Peyer's patch (tissue), 4 donors: Measurements from ENCODE around the gene C10orf105.

Experiments used
- POLR2A ChIP-seq, 2 donors: fragments of 450-650 bp; IDR thresholded peaks; one replicate each; pipeline ENCODE4 v1.5.1; 2017; ENCODE audit warnings: antibody characterized with exemption in 2 of 2, mild to moderate bottlenecking in 2 of 2, moderate library complexity in 2 of 2
- TF ChIP-seq, protein P1 (sequence below), 6 experiments: fragments of 450-650 bp in 4 of 6; fragments of 200-600 bp in 2 of 6; sonication (generic) in 1 of 6; IDR thresholded peaks; one replicate each; pipeline ENCODE4 v1.5.1; 2017 to 2019; ENCODE audit warnings: antibody characterized with exemption in 6 of 6, mild to moderate bottlenecking in 3 of 6, moderate library complexity in 1 of 6

GRCh38 chr10:71765906-71766716 lies 46.5 kb upstream of the C10orf105 start:
- no peak for TF ChIP-seq POLR2A (IDR thresholded peaks at IDR 0.05)
- TF ChIP-seq, protein P1, sequence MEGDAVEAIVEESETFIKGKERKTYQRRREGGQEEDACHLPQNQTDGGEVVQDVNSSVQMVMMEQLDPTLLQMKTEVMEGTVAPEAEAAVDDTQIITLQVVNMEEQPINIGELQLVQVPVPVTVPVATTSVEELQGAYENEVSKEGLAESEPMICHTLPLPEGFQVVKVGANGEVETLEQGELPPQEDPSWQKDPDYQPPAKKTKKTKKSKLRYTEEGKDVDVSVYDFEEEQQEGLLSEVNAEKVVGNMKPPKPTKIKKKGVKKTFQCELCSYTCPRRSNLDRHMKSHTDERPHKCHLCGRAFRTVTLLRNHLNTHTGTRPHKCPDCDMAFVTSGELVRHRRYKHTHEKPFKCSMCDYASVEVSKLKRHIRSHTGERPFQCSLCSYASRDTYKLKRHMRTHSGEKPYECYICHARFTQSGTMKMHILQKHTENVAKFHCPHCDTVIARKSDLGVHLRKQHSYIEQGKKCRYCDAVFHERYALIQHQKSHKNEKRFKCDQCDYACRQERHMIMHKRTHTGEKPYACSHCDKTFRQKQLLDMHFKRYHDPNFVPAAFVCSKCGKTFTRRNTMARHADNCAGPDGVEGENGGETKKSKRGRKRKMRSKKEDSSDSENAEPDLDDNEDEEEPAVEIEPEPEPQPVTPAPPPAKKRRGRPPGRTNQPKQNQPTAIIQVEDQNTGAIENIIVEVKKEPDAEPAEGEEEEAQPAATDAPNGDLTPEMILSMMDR (IDR thresholded peaks at IDR 0.05): no peak
